MG63 (cell line): ENCODE data around the gene ZNF845. TPM values are rescaled to one million over a fixed set of nuclear protein-coding genes. Genes with fewer than 3 reads are reported as not detected.

Experiments used
- total RNA-seq: library from RNA; depleted of rRNA; stranded (reverse); fragments of >200 nt; shearing (Covaris generic); gene quantifications from 2 replicates; pipeline ENCODE4 v1.2.3, GENCODE V29; 2014; ENCODE audit warnings: low replicate concordance; rRNA removed

The ZNF845 gene
- total RNA-seq, 1 experiment from 2014 or later = 2.6 TPM

Other genes starting within 250 kb of the ZNF845 start
- 6.4 and 9.8 TPM in 2 replicates for gene ZNF160, start 230.3 kb upstream of the ZNF845 start, total RNA-seq
- gene ZNF415, start 200.8 kb upstream of the ZNF845 start, total RNA-seq = not detected in 2 replicates
- 0.69 and 1.5 TPM in 2 replicates for gene ZNF347, start 174.7 kb upstream of the ZNF845 start, total RNA-seq
- not detected in 2 replicates for gene ZNF665, start 140.4 kb upstream of the ZNF845 start, total RNA-seq
- gene ZNF677, start 78.9 kb upstream of the ZNF845 start, total RNA-seq = 0.59 and 4.7 TPM in 2 replicates
- not detected in 2 replicates for gene VN1R2, start 75.5 kb upstream of the ZNF845 start, total RNA-seq
- gene VN1R4, start 66.0 kb upstream of the ZNF845 start, total RNA-seq = not detected in 2 replicates
- gene ZNF525, start 32.0 kb downstream of the ZNF845 start, total RNA-seq = 1.1 and 2.7 TPM in 2 replicates
- 6.9 and 11.8 TPM in 2 replicates for gene ZNF765, start 61.4 kb downstream of the ZNF845 start, total RNA-seq
- 9.7 and 14.4 TPM in 2 replicates for gene ZNF761, start 98.2 kb downstream of the ZNF845 start, total RNA-seq
- gene ZNF813, start 134.0 kb downstream of the ZNF845 start, total RNA-seq = not detected in 2 replicates
- gene ZNF331, start 204.4 kb downstream of the ZNF845 start, total RNA-seq = 2.6 and 11.9 TPM in 2 replicates